Loucy (cell line): ENCODE results near the gene GLRA2.

ENCODE experiments used
- EZH2phosphoT487 ChIP-seq: fragments of 200-600 bp; IDR thresholded peaks from 2 replicates; pipeline ENCODE4 v1.6.1; 2018; ENCODE audit warnings: antibody characterized with exemption, mild to moderate bottlenecking, moderate library complexity, borderline replicate concordance
- TF ChIP-seq, protein P1 (sequence below): fragments of 200-600 bp; sonication (generic); conservative IDR thresholded peaks from 2 replicates; pipeline ENCODE4 v1.5.1; 2014; ENCODE audit warnings: mild to moderate bottlenecking, antibody characterized with exemption, low read length

- no peak for TF ChIP-seq EZH2phosphoT487
- TF ChIP-seq, protein P1, sequence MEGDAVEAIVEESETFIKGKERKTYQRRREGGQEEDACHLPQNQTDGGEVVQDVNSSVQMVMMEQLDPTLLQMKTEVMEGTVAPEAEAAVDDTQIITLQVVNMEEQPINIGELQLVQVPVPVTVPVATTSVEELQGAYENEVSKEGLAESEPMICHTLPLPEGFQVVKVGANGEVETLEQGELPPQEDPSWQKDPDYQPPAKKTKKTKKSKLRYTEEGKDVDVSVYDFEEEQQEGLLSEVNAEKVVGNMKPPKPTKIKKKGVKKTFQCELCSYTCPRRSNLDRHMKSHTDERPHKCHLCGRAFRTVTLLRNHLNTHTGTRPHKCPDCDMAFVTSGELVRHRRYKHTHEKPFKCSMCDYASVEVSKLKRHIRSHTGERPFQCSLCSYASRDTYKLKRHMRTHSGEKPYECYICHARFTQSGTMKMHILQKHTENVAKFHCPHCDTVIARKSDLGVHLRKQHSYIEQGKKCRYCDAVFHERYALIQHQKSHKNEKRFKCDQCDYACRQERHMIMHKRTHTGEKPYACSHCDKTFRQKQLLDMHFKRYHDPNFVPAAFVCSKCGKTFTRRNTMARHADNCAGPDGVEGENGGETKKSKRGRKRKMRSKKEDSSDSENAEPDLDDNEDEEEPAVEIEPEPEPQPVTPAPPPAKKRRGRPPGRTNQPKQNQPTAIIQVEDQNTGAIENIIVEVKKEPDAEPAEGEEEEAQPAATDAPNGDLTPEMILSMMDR = no peak
Measured at GRCh38 chrX:14509325-14510057, 19.8 kb upstream of the GLRA2 start.
